Breast epithelium (tissue), 4 donors: ENCODE results near the gene INO80E. TPM values are rescaled to one million over a fixed set of nuclear protein-coding genes. Genes with fewer than 3 reads are reported as not detected.
"Not testable (repeated sequence)": the region's sequence is repeated elsewhere in the genome, so short reads cannot be mapped to it uniquely, and the experiment has no call there.

ENCODE experiments used
- DNase-seq, 2 donors: peaks; one replicate each; pipeline ENCODE4 v3.0.0-alpha.2; 2019; ENCODE audit warnings: low spot score in 2 of 2
- H3K27ac ChIP-seq, 2 donors: fragments of 200-600 bp; sonication (generic) in 1 of 2; one replicate each; pipeline ENCODE4 v1.5.1; 2016 to 2019; ENCODE audit warnings: mild to moderate bottlenecking in 1 of 2
- H3K27me3 ChIP-seq, 2 donors: fragments of 200-600 bp; sonication (generic) in 1 of 2; one replicate each; pipeline versions ENCODE4 v1.5.1 to v1.6.0; 2017 to 2019; ENCODE audit warnings: control low read depth in 1 of 2, mild to moderate bottlenecking in 1 of 2
- H3K36me3 ChIP-seq: fragments of 200-600 bp; one replicate; pipeline ENCODE4 v1.5.1; 2019
- H3K4me1 ChIP-seq, 2 donors: fragments of 200-600 bp; sonication (generic); one replicate each; pipeline ENCODE4 v1.5.1; 2016 to 2019; ENCODE audit warnings: control low read depth in 1 of 2
- H3K4me3 ChIP-seq, 3 donors: fragments of 200-600 bp; sonication (generic); 1 replicate in 2 of 3; 2 replicates in 1 of 3; pipeline ENCODE4 v1.5.1; 2016 to 2019; ENCODE audit warnings: mild to moderate bottlenecking in 3 of 3, moderate library complexity in 2 of 3
- H3K9me3 ChIP-seq, 2 donors: fragments of 200-600 bp; sonication (generic) in 1 of 2; one replicate each; pipeline ENCODE4 v1.5.1; 2016 to 2019; ENCODE audit warnings: control low read depth in 1 of 2
- CTCF ChIP-seq, 3 donors: fragments of 450-650 bp; IDR thresholded peaks; one replicate each; pipeline ENCODE4 v1.5.1; 2016 to 2017; ENCODE audit warnings: antibody characterized with exemption in 3 of 3, mild to moderate bottlenecking in 3 of 3, moderate library complexity in 3 of 3
- POLR2A ChIP-seq: fragments of 450-650 bp; IDR thresholded peaks from one replicate; pipeline ENCODE4 v1.6.1; 2016; ENCODE audit warnings: antibody characterized with exemption, mild to moderate bottlenecking, moderate library complexity
- POLR2AphosphoS5 ChIP-seq, 3 donors: sonication (generic); formaldehyde crosslinking; IDR thresholded peaks; one replicate each; pipeline ENCODE4 v1.6.1; 2017; ENCODE audit warnings: antibody characterized with exemption in 3 of 3
- intact Hi-C: fragments of 100-400 bp; cut with DNase I; formaldehyde crosslinking; loops from one replicate; pipeline ENCODE4 v1.15.1; 2023; ENCODE audit warnings: low total_unique reads
- total RNA-seq, 3 donors: library from RNA; depleted of rRNA; stranded (reverse); fragments of >200 nt; gene quantifications; one replicate each; pipeline ENCODE4 v1.1.0, GENCODE V29; 2016

INO80E gene
- total RNA-seq, 3 donors from 2014 or later = 31.8 to 39.7 (median 38.6) TPM

- no peaks in the 10 kb centered on the region for H3K9me3 ChIP-seq
- H3K4me3 ChIP-seq = peak overlapping the region in 1 of 3 donors; percentile 3
- H3K4me1 ChIP-seq = peaks cover 9 to 13% of the 10 kb centered on the region in 2 donors
- intact Hi-C loops = no loop called here
- no peak for DNase-seq
- peaks cover 10 to 25% of the 10 kb centered on the region in 2 donors for H3K27me3 ChIP-seq
- H3K27ac ChIP-seq = no peak overlapping the region
- no peaks in the 10 kb centered on the region for H3K36me3 ChIP-seq
- TF ChIP-seq POLR2A = no peak
- no peak for TF ChIP-seq POLR2AphosphoS5 (IDR thresholded peaks at IDR 0.05)
- TF ChIP-seq CTCF (IDR thresholded peaks at IDR 0.05) = no peak
Measured at GRCh38 chr16:30009085-30009862, 13.2 kb downstream of the INO80E start.

- Histone ChIP-seq H3K36me3 (no peaks in the 10 kb centered on the region), H3K4me3 (peak overlapping the region; percentile 22 to 73 (median 52)), H3K9me3 (no peaks in the 10 kb centered on the region), H3K27ac (no peak overlapping the region), H3K27me3 (peaks cover 10 to 25% of the 10 kb centered on the region in 2 donors), H3K4me1 (peaks cover 9 to 13% of the 10 kb centered on the region in 2 donors)
- DNase-seq = no peak
- TF ChIP-seq CTCF (IDR thresholded peaks at IDR 0.05) (no peak), POLR2AphosphoS5 (IDR thresholded peaks at IDR 0.05) (no peak), POLR2A (no peak)
- intact Hi-C loops = loop anchor here (10.0 kb wide), 2 partner anchors 145 to 315 kb away; partner anchors contain the start of gene CDIPT
Measured at GRCh38 chr16:30009990-30010843, 14.2 kb downstream of the INO80E start.

GRCh38 chr16:30010844-30011713 lies 15.0 kb downstream of the INO80E start, which contains the start of gene DOC2A:
Gene DOC2A (minus strand): TSS chr16:30011027. CDS start chr16:30010222, 805 bp downstream.
- Histone ChIP-seq H3K27me3 (peaks cover 10 to 25% of the 10 kb centered on the region in 2 donors), H3K4me1 (peaks cover 9 to 13% of the 10 kb centered on the region in 2 donors), H3K9me3 (no peaks in the 10 kb centered on the region), H3K27ac (no peak within 1 kb of the TSS), H3K36me3 (no peaks in the 10 kb centered on the region), H3K4me3 (peak within 1 kb of the TSS; percentile 22 to 73 (median 52))
- DNase-seq = no peak
- TF ChIP-seq CTCF (IDR thresholded peaks at IDR 0.05) (no peak), POLR2AphosphoS5 (IDR thresholded peaks at IDR 0.05) (no peak), POLR2A (no peak)
- intact Hi-C loops = loop anchor here (10.0 kb wide), 2 partner anchors 146 to 316 kb away; partner anchors contain the start of gene CDIPT

GRCh38 chr16:30011714-30012504 lies 15.9 kb downstream of the INO80E start:
- Histone ChIP-seq H3K36me3 (no peaks in the 10 kb centered on the region), H3K4me1 (peaks cover 9 to 13% of the 10 kb centered on the region in 2 donors), H3K27me3 (peaks cover 10 to 25% of the 10 kb centered on the region in 2 donors), H3K4me3 (peak overlapping the region in 2 of 3 donors; percentile 52 to 73), H3K9me3 (no peaks in the 10 kb centered on the region), H3K27ac (no peak overlapping the region)
- intact Hi-C loops = loop anchor here (10.0 kb wide), 2 partner anchors 147 to 317 kb away; partner anchors contain the start of gene CDIPT
- DNase-seq = no peak
- TF ChIP-seq CTCF (IDR thresholded peaks at IDR 0.05) (no peak), POLR2A (no peak), POLR2AphosphoS5 (IDR thresholded peaks at IDR 0.05) (no peak)

- not testable (repeated sequence) for H3K27ac ChIP-seq, H3K4me3 ChIP-seq, H3K9me3 ChIP-seq, DNase-seq, H3K36me3 ChIP-seq
- intact Hi-C loops = loop anchor here (10.0 kb wide), 2 partner anchors 148 to 318 kb away; partner anchors contain the start of gene CDIPT
- Histone ChIP-seq H3K27me3 (peaks cover 10 to 25% of the 10 kb centered on the region in 2 donors), H3K4me1 (peaks cover 9 to 13% of the 10 kb centered on the region in 2 donors)
Measured at GRCh38 chr16:30012598-30012997, 16.6 kb downstream of the INO80E start.

GRCh38 chr16:30015450-30015849 lies 19.4 kb downstream of the INO80E start:
- not testable (repeated sequence) for DNase-seq, H3K9me3 ChIP-seq, H3K27ac ChIP-seq, H3K4me3 ChIP-seq, H3K36me3 ChIP-seq
- Histone ChIP-seq H3K4me1 (peaks cover 7 to 10% of the 10 kb centered on the region in 2 donors), H3K27me3 (peaks cover 6 to 14% of the 10 kb centered on the region in 2 donors)
- intact Hi-C loops = loop anchor here (10.0 kb wide), 2 partner anchors 151 to 321 kb away; partner anchors contain the start of gene CDIPT
